A673 (cell line): ENCODE measurements around the gene NINJ2.
"Not testable (repeated sequence)": the region's sequence is repeated elsewhere in the genome, so short reads cannot be mapped to it uniquely, and the experiment has no call there.

Experiments used
- EZH2 ChIP-seq: fragments of 200-600 bp; sonication (generic); IDR thresholded peaks from 2 replicates; pipeline ENCODE4 v1.6.1; 2017; ENCODE audit warnings: borderline replicate concordance, low read depth, mild to moderate bottlenecking, mixed read lengths, antibody characterized with exemption, low read length; ENCODE audit not compliant: poor library complexity, severe bottlenecking
- TF ChIP-seq, protein P1 (sequence below): fragments of 300-800, 200-600 bp; sonication (generic); conservative IDR thresholded peaks from 2 replicates; pipeline ENCODE4 v1.5.1; 2017; ENCODE audit warnings: low read depth, mild to moderate bottlenecking, antibody characterized with exemption, low read length, moderate library complexity, mixed read lengths

DNA sequence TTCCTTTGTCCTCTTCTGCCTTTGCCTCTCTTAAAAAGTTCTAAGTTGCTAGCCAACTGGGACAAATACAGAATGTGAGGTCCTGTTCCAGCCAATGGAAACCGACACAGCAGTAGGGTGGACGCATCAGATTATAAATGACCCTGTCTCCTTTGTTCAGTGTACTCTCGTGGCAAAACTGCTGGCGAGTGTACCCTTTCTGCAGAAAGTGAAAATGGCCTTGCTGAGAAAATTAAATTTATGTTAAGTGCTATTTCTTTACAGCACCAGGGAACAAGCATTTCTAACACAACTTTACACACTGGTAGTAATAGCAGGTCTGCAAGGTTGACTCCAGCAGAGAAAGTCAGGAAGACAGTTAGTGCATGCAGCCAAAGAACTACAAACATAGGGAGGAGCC is 35.0 kb upstream of the NINJ2 start:
- TF ChIP-seq, protein P1, sequence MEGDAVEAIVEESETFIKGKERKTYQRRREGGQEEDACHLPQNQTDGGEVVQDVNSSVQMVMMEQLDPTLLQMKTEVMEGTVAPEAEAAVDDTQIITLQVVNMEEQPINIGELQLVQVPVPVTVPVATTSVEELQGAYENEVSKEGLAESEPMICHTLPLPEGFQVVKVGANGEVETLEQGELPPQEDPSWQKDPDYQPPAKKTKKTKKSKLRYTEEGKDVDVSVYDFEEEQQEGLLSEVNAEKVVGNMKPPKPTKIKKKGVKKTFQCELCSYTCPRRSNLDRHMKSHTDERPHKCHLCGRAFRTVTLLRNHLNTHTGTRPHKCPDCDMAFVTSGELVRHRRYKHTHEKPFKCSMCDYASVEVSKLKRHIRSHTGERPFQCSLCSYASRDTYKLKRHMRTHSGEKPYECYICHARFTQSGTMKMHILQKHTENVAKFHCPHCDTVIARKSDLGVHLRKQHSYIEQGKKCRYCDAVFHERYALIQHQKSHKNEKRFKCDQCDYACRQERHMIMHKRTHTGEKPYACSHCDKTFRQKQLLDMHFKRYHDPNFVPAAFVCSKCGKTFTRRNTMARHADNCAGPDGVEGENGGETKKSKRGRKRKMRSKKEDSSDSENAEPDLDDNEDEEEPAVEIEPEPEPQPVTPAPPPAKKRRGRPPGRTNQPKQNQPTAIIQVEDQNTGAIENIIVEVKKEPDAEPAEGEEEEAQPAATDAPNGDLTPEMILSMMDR = not testable (repeated sequence)
- TF ChIP-seq EZH2 = not testable (repeated sequence)
